Colon (tissue), 2 donors: ENCODE data around the gene LUM.

ENCODE experiments used
- FAIRE-seq: peaks from 2 replicates; lab custom pipeline; 2012; peaks lifted over from hg19 to GRCh38; lab: Jason Lieb, UNC
- donor health status: control.
- donor health status: control.

The LUM gene, protein sequence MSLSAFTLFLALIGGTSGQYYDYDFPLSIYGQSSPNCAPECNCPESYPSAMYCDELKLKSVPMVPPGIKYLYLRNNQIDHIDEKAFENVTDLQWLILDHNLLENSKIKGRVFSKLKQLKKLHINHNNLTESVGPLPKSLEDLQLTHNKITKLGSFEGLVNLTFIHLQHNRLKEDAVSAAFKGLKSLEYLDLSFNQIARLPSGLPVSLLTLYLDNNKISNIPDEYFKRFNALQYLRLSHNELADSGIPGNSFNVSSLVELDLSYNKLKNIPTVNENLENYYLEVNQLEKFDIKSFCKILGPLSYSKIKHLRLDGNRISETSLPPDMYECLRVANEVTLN

DNA sequence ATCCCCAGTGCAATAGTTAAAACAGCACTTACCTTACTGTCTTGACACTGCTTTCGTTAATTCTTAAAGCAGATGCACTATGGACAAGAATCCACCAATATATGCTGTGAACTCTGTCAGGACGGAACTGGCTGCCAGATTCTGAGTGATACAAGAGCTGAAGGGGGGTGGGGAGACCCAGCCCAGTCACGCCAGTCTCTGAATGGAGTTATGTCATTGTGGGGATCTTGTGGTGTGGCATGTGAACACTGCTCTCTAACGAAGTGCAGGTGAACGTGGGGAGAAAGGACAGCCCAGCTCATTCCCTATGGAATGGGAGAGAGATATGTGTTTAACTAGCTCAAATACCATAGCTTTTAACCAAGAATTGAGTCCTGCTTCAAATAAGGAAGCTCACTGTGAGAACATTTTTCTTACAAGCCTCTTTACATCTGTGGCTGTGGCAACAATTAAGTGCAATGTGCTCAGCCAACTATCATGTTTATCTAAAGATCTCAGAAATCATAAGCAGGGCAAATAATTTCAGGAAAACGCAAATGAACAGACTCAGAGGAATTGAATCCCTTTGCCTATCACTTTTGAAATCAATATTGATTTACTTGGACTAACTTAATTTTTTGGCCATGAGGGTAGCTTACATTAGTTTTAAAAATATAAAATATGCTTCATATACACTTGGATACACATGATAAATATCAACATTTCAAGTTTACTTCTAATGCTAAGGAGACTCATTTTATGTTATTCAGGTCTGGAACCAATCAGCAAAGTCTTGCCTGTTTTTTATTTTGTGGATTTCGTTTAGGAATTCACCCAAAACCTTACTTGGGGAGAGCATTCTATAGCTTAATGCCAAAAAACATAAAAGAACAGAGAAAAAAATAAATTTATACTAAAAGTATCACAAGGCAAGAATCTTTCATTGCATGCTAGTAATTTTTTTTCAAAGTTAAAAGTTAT is at the start of gene LUM:
LUM (minus strand) TSS at position 129 of the 960 bp plus-strand sequence. CDS start 2,515 bp downstream, outside the sequence.
- FAIRE-seq, result no peak

DNA sequence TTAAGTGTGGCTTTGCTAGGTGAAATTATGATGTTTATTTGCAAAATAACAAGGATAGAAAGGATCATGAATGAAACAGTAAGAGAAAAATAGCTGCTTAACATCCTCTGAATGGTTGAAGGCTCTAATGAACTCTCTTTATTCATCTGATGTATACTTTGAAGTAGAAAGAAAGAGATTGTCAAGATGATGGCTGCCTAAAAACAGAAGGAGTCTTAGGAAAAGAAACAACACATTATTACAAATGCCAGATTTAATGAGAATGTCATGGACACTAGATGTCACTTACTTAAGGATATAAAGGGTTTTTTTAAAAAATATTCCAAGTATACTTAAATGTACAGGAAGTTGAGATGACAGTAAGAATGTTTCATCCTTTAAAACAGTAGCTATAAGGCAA is 49.7 kb upstream of the LUM start:
- FAIRE-seq, result no peak

DNA sequence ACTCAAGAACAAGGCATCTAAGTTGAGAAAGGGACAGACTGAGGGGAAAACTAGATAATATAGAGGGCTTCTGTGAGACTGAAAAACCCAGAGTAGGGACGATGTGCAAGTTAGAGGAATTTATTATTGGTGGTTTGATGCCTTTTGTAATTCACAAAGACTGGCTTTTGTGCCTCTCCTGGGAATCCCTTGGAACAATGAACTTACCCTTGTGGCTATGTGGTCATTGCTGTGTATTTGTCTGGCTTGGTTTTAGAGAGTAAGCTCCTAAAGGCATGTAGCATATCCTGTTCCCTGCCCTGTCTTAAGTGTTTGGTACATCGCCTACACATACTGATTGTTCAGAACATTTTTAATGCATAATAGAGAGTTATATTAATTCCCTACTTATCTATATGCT is 44.7 kb upstream of the LUM start:
- FAIRE-seq, result no peak

DNA sequence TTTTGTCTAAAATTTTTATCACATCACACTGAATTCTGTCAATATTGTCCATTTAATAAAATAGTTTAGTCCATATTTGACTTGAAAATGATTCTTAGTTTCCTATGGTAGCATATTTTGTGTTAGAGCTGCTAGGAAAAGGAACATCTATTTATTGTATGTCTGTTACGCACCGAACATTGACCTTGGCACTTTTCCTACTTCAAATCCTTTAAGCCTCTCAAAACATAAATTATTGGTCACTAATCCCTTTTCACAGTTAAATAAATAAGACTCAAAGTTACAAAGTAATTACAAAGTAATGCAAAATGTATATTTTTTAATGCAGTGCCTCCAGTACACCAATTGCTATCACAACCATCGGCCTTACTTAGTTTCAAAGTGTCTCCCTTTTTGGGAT is 42.8 kb upstream of the LUM start:
- FAIRE-seq, result no peak

DNA sequence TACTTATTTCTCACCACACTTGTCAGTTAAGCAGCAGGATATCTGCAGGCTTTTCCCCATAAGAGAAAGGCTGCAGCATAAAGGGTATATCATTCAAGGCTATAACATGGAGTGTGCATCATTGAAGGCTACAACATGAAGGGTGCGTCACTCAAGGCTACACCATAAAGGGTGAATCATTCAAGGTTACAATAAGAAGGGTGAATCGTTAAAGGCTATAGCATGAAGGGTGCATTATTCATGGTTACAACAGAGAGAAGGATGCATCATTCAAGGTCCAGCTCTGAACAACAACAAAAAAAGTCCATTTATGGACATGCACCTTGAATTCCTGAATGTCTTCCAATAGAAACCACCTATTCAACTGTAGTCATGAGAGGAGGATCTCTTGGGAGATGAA is 32.8 kb upstream of the LUM start:
- FAIRE-seq, result no peak

DNA sequence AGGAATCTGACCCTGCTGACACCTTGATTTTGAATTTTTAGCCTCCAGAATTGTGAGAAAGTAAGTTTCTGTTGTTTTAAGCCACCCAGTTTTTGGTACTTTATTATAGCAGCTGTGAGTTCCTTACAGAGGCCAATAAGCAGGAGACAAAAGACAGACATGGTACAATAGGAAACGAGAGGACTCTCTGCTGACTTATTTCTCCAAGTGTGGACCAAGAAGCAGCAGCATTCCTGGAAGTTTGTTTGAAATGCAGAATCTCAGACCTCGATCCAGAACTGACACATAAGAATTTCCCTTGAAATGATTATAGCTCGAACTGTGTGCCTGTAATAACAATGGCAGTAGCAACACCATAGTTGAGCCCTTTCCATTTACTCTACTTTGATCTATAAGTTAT is 31.9 kb upstream of the LUM start:
- FAIRE-seq, result no peak

DNA sequence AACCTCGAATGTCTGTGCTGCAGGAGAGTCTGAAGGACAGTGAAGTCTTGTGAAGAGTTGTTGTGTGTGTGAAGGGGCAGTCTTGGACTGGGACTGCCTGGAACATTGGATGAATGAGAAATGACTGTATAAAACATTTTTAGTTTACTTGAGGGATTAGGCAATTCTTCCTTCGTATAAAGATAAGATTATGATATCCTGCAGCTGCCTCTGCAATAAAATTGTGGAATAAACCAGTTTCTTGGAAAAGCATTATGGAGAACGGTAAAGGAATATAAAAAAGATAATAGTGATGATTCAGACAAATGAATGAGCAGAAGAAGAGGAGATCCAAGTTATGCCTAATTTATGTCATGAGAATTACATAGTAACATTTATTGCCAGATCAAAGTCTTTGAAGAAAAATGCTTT is 30.9 kb upstream of the LUM start:
- no peak for FAIRE-seq

DNA sequence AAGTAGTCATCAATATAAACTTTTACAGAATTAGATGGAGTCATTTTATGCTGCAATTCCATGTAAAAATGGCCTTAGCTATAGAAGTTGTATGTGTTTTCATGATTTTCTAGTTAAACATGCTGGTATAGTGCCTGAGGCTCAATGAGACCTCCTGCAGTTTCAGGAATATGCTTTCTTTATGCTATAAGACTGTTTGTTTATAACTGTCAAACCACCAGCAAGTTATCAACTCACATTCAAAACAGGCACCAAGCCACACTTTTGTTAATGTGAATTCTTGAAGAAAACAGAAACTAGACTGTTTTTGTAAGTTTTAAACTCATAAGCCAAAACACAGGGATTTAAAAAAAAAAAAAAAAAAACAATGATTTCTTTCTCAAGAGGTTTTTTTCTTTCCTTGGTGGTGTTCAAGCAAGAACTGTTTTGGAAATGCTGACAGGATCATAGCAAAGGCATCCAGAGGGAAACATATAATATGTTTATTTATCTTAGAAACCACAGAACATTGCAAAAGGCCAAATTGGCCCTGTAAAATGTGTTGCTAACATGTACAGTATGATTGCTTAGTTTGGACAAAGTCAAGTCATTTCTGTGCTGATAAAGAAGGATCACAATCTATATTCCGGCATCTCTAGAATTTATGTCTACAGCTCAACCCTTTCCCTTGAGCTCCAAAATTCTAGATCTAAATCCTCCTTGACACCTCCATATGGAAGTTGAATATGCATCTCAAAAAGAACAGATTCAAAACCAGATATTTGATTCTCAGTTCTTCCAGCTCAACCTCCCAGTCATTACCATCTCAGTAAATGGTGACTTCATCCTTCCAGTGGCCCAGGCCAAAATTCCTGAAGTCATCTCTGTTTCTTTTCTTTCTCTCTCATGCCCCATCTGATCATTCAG is 29.0 kb upstream of the LUM start:
- no peak for FAIRE-seq

DNA sequence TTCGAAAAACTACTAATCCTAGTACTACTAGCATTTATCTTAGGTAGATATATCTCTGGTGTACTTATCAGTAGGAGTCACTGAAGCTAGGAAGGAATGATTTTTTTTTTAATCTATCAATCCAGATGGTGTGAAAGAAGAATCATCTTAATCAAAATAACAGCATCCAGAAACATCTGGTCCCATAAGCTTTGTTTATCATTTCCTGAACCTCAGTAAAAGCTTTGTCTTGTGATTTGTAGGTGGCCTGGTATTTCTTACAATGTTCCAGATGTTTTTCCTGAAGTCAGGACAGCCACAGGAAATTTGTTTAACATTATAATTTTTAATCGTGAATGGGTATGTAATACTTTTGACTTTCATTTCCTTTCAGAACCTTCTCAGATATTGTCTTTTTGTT is 28.0 kb upstream of the LUM start:
- no peak for FAIRE-seq

DNA sequence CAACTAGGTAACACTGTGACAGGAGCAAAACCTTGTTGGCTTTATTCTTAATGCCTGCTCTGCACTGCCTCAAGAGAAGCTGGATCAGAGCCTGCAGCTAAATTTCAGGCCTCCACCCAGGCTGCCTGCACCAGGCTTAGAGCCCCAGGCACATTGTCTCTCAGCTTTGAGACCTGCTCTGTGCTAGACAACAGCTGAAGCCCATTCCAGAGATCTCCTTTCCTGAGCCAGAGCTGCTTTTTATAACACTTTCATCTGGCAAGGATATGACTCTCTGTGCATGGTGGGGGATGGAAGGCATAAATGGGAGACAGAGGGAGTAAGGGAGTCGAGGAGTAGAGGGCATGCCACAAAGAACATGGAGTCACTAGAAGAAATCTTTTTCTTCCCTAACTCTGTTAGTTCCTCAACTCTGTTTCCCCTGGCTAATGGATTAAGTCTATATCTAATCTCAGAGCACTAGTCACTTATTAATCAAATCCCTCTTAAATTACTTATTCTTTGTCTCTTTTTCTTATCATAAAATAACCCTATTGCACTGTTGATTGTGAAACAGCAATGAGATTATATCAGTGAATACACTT is 27.1 kb upstream of the LUM start:
- FAIRE-seq, result no peak

DNA sequence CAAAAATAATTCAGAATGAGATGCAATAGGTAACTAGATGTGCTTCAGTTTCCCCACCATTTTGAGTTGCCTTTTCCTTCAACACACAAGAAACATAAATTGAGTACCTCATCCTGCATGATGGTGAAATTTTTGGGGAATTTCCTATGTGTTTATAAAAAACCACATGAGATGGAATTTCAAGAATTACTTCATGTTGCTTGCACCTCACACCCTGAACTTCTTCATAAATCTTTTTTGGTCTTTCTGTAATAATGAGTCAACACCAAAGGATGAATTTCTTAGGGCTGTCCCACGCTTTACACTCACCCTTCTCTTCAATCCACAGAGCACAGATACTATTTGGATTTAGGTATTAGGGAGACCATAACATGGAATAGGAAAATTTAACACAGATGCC is 22.6 kb upstream of the LUM start:
- FAIRE-seq, result no peak

DNA sequence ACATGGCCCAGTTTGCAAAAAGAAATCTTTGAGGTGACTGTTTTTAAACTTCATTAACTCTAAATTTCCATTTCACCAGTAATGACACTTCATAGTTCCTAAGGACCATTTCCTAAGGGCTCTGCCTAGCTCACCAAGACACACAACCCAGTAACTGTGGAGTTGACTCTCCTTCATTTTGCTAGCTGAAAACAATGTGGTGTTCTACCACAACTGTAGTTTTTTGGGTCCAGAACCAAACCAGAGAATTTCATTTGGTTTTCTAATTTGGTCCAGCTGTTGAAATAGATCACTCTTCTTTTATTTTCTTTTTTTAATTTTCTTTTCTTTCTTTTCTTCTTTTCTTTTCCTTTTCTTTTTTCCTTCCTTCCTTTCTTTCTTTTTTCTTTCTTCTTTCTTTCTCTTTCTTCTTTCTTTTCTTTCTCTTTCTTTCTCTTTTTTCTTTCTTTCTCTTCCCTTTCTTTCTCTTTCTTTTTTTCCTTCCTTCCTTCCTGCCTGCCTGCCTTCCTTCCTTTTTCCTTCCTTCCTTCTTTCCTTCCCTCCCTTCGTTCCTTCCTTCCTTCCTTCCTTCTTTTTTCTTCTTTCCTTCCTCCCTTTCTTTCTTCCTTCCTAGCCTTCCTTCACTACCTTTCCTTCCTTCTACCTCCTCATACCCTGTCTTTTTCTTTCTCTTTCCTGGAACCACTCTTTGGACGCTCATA is 18.5 kb upstream of the LUM start:
- FAIRE-seq, result no peak

DNA sequence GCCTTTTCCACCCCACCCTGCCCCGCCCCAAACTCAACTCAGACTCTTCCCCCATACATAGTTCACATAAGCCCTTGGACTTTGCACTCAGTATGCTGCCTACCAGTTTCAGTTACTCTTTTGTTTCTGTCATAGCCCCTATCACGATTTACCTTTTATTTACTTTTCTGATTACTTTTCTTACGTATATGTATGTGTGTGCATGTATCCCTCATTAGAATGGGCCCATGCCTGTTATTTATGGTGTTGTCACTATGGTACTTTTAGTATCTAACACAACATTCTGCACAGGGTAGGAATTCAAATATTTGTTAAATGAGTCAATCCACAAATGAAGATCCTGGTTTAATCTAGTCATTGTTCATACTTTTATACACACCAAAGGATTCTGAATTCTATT is 16.5 kb upstream of the LUM start:
- FAIRE-seq, result no peak

DNA sequence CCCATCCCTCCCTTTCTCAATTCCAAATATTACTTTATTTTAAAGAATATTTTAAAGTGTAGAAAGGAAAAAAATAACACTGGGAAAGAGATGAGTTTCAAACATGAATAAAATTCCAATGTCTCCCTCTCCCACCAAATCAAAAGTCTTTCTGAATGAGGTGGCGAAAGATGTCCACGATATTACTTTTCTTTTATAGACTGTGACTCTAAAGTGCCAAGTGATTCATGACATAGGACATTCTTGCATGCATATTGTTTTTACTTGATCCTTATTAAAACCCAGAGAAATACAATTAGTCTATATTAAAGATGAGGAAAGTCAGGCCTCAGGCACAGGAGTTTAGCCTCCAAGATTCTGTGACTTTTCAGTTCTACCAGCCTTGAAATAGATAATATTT is 16.0 kb upstream of the LUM start:
- FAIRE-seq, result no peak

DNA sequence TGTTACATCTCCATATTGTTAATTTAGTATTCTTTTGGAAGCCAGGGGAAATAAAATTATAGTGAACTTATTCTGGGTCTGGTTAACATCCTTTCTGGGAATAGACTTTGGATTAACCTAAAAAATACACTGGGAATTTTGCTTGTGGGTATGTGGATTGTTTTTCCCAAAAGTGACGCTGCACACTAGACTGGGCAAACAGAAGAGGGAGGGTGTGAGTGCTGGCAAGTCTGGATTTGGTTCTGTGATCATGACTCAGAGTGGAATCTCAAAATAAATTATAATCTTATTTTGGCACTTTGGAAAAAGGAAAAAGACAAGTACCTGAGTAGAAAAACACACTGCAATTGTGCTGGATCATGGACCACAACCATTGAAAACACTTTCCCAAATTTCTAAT is 15.2 kb upstream of the LUM start:
- FAIRE-seq, result no peak

DNA sequence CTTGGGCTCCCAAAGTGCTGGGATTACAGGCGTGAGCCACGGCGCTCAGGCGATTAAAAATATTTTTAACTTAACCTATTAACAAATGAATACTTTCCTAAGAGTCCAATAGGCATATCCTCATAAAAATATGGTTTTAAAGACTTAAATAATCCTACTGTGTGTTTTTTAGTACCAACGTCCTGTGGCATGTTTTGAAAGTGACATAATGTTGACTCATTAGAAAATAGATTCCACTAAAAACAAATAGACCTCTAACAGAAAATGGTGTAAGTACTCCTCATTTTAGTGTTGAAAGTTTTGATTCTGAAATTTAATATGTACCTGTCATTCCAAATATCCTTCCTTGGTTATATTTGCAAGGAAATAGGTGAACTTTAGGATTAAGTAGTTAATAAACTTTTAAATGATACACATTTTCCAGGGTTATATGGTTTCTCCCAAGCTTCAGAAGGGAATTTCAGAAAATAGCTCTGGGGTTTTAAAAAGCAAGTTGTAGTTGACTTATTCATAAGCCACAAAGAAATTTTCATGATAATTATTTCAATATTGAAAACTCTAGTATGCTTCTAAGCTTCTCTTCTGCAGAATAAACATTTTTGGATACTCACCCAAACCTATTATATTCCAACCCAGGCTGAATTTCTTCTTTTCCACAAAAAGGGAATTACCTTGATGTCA is 12.1 kb upstream of the LUM start:
- FAIRE-seq, result no peak

DNA sequence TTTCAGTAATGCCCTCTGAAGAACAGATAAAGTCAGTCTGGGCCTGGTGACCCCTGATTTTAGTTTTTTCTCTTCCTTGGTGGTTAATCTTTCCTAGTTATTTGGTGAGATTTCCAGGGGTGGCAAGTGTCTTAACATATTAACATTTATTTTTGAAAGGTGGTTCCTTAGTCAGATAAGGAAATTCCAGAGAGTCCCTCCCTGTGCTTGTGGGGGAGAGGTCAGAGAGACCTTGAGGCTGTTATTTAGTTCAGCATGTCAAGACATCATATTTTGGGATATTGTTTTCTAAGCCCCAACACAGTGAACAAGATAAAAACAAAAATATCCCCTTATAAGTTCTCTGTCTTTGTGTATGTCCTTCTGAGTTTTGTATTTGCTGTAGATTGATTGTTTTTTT is 9.5 kb upstream of the LUM start:
- FAIRE-seq, result no peak

DNA sequence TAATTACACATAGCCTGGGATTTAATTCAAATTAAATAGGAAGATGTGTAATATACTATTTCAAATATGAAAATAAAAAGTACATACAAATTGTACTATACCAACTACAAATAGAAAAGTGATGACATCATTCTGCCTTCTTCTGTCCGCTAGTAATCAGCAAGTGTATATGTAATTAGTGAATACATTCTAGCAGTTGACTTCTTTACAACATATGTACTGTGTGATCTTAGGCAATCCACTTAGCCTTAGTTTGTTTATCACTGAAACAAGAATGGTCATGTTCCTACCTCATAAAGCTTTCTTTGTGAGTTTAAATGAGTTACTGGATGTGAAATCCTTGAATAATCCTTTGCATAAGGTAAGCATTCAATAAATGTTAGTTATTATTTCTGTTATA is 7.8 kb upstream of the LUM start:
- FAIRE-seq, result no peak

DNA sequence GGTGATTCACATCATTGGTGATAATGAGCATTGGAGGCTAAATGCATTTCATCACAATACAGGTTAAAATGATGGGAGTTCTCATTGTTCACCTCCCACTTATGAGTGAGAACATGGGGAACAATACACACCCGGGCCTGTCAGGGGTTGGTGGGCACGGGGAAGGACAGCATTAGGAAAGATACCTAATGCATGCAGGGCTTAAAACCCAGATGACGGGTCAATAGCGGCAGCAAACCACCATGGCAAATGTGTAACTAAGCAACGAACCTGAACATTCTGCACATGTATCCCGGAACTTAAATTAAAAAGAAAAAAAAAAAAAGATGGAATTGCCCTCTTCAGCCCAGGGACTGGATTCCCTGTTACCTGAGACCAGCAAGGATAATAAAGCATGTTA is 2.3 kb upstream of the LUM start:
- FAIRE-seq, result no peak

DNA sequence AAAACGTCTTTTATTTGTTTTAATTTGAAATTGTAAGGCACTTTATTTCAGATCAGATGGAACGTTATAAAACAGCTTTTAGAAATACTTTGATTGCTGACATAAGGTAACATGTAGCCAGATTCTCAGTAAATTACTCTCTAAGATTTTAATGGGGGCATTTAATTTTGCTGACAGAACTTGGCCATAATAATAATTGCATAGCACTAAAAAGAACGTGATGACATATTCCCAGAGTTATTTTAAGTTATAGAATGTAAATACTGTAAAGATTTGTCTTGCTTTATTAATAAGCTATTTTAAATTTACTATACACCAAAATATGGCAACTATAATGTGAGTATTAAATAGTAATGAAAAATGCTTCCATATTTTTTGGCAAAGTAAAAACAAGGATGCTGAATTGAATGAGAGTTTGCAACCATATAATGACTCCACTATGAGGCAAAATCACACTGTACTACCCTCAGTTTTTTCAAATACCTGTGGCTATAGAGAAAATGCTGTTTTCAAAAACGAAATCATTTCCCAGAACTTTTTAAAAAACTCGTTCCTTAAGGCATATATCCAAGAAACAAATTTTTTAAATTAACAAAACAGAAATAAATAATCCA is 876 bp downstream of the LUM start:
- no peak for FAIRE-seq
